ENCODE measurements around the gene GP5. TPM values are rescaled to one million over a fixed set of nuclear protein-coding genes. Genes with fewer than 3 reads are reported as not detected.

Gene GP5
- total and polyA plus RNA-seq, 2 of the 13 experiments (the other 11 are each of a cell fraction or from before 2014, with no cell fraction given): not detected

GRCh38 chr3:194401346-194401745, 2.3 kb upstream of the GP5 start:
- BruUV-seq (replicated peaks): no TSS peak

GRCh38 chr3:194399874-194400411, 877 bp upstream of the GP5 start:
- Histone ChIP-seq H3K4me2 (ENCODE audit: low read depth, low read length) (no peak overlapping the region), H3K27ac (ENCODE audit: extremely low read length, insufficient read depth, low read length) (no peak overlapping the region), H3K4me1 (ENCODE audit: insufficient read depth, low read length) (peaks cover 29% of the 10 kb centered on the region), H3K36me3 (replicated peaks in 1 of 2; ENCODE audit: control insufficient read depth in 1 of 2, insufficient read depth in 2 of 2, low read length in 2 of 2) (peaks cover 0 to 6% of the 10 kb centered on the region in 2 experiments; a peak in 1 of 5 replicates), H2AFZ (ENCODE audit: low read length) (no peak overlapping the region), H3K79me2 (ENCODE audit: insufficient read depth, low read length) (no peaks in the 10 kb centered on the region), H3K27me3 (ENCODE audit: control insufficient read depth in 1 of 2, insufficient read depth in 2 of 2, low read length in 2 of 2) (0 out of 5 replicates have a peak, but pooled peaks cover 0 to 4% of the 10 kb centered on the region in 2 experiments), H3K4me3 (replicated peaks in 1 of 3; ENCODE audit: insufficient read depth in 1 of 3, low read depth in 2 of 3, low read length in 3 of 3) (no peak overlapping the region), H3K9ac (ENCODE audit: insufficient read depth, low read depth, low read length) (no peak overlapping the region), H3K9me3 (ENCODE audit: low read length) (no peaks in the 10 kb centered on the region), H4K20me1 (ENCODE audit: insufficient read depth, low read length) (no peaks in the 10 kb centered on the region)
- in situ Hi-C loops (cut with HindIII; ENCODE audit: extremely low pct_ligation_motif_present, low pct_unique_long_range_greater_than_20kb) (loop anchor here (5.0 kb wide), 1 partner anchor 68 kb away; no protein-coding TSS in a partner anchor), intact Hi-C loops (cut with micrococcal nuclease; ENCODE audit: unreplicated experiment) (loop anchor here (5.0 kb wide), 2 partner anchors 48 to 417 kb away; partner anchors contain the start of gene CPN2)
- ATAC-seq: no peak
- BruUV-seq (replicated peaks): no TSS peak
- 82% methylated on average over 15 of the region's 15 CpGs for WGBS (ENCODE audit: low lambda C conversion rate)
- DNase-seq (ENCODE audit: low spot score): no peak
- no peak for FAIRE-seq
- ChIA-PET POLR2A (no interaction called here), CTCF (ENCODE audit: low intra/inter-chr PET ratio, low total read pairs) (no interaction called here)
- TF ChIP-seq, protein P1, sequence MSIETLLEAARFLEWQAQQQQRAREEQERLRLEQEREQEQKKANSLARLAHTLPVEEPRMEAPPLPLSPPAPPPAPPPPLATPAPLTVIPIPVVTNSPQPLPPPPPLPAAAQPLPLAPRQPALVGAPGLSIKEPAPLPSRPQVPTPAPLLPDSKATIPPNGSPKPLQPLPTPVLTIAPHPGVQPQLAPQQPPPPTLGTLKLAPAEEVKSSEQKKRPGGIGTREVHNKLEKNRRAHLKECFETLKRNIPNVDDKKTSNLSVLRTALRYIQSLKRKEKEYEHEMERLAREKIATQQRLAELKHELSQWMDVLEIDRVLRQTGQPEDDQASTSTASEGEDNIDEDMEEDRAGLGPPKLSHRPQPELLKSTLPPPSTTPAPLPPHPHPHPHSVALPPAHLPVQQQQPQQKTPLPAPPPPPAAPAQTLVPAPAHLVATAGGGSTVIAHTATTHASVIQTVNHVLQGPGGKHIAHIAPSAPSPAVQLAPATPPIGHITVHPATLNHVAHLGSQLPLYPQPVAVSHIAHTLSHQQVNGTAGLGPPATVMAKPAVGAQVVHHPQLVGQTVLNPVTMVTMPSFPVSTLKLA (IDR thresholded peaks at IDR 0.05): peak; percentile 46
- TF ChIP-seq TCF7L2 (IDR thresholded peaks at IDR 0.05; ENCODE audit: low read depth, low read length) (no peak), TEAD2 (CRISPR knock-in tag; IDR thresholded peaks at IDR 0.05) (no peak)

More at GRCh38 chr3:194401346-194401745, 2.3 kb upstream of the GP5 start:
- Histone ChIP-seq H2AFZ (ENCODE audit: low read length) (no peak overlapping the region), H3K9ac (ENCODE audit: insufficient read depth, low read depth, low read length) (no peak overlapping the region), H4K20me1 (ENCODE audit: insufficient read depth, low read length) (no peaks in the 10 kb centered on the region), H3K27me3 (ENCODE audit: control insufficient read depth in 1 of 2, insufficient read depth in 2 of 2, low read length in 2 of 2) (no peaks in the 10 kb centered on the region), H3K9me3 (ENCODE audit: low read length) (no peaks in the 10 kb centered on the region), H3K36me3 (replicated peaks in 1 of 2; ENCODE audit: control insufficient read depth in 1 of 2, insufficient read depth in 2 of 2, low read length in 2 of 2) (peaks cover 0 to 19% of the 10 kb centered on the region in 2 experiments; a peak in 2 of 5 replicates), H3K79me2 (ENCODE audit: insufficient read depth, low read length) (no peaks in the 10 kb centered on the region), H3K4me2 (ENCODE audit: low read depth, low read length) (no peak overlapping the region), H3K4me3 (replicated peaks in 1 of 3; ENCODE audit: insufficient read depth in 1 of 3, low read depth in 2 of 3, low read length in 3 of 3) (no peak overlapping the region), H3K27ac (ENCODE audit: extremely low read length, insufficient read depth, low read length) (no peak overlapping the region), H3K4me1 (ENCODE audit: insufficient read depth, low read length) (peaks cover 16% of the 10 kb centered on the region; the same call in 1 of the 2 replicates)
- CTCF ChIA-PET (ENCODE audit: low intra/inter-chr PET ratio, low total read pairs): no interaction called here
- ATAC-seq (peak; percentile 34), FAIRE-seq (no peak), DNase-seq (ENCODE audit: low spot score) (no peak)
- intact Hi-C loops (cut with micrococcal nuclease; ENCODE audit: unreplicated experiment): no loop called here
- 85% methylated on average over 9 of the region's 9 CpGs for WGBS (ENCODE audit: low lambda C conversion rate)
- TF ChIP-seq ELF4 (CRISPR knock-in tag; IDR thresholded peaks at IDR 0.05; ENCODE audit: borderline replicate concordance) (no peak), KDM4B (CRISPR knock-in tag; IDR thresholded peaks at IDR 0.05) (no peak), TCF7 (IDR thresholded peaks at IDR 0.05; ENCODE audit: low read depth) (no peak), SALL1 (CRISPR knock-in tag; IDR thresholded peaks at IDR 0.05) (no peak), MED8 (CRISPR knock-in tag; IDR thresholded peaks at IDR 0.05; ENCODE audit: insufficient replicate concordance) (no peak), ZNF703 (CRISPR knock-in tag; IDR thresholded peaks at IDR 0.05; ENCODE audit: borderline replicate concordance) (no peak), ZNF713 (CRISPR knock-in tag; IDR thresholded peaks at IDR 0.05) (no peak), STAT5B (CRISPR knock-in tag; IDR thresholded peaks at IDR 0.05) (no peak)
- TF ChIP-seq, protein P2, sequence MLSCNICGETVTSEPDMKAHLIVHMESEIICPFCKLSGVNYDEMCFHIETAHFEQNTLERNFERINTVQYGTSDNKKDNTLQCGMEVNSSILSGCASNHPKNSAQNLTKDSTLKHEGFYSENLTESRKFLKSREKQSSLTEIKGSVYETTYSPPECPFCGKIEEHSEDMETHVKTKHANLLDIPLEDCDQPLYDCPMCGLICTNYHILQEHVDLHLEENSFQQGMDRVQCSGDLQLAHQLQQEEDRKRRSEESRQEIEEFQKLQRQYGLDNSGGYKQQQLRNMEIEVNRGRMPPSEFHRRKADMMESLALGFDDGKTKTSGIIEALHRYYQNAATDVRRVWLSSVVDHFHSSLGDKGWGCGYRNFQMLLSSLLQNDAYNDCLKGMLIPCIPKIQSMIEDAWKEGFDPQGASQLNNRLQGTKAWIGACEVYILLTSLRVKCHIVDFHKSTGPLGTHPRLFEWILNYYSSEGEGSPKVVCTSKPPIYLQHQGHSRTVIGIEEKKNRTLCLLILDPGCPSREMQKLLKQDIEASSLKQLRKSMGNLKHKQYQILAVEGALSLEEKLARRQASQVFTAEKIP (CRISPR knock-in tag; IDR thresholded peaks at IDR 0.05; ENCODE audit: borderline replicate concordance): no peak
- in situ Hi-C loops (cut with HindIII; ENCODE audit: extremely low pct_ligation_motif_present, low pct_unique_long_range_greater_than_20kb): loop anchor here (5.0 kb wide), 1 partner anchor 69 kb away; no protein-coding TSS in a partner anchor
- POLR2A ChIA-PET: no interaction called here
